HepG2 (cell line): ENCODE results near the gene E2F1. TPM values are rescaled to one million over a fixed set of nuclear protein-coding genes. Genes with fewer than 3 reads are reported as not detected.
A peak's percentile ranks its signal among the peaks of the same experiment; 100 is the strongest.

Source experiments
- ATAC-seq: fragments of 200-7000 bp; cut with Tn5 transposase; 3 replicates; pipeline ENCODE4 v1.9.1; 2020; ENCODE audit warnings: mild to moderate bottlenecking, moderate library complexity
- BruUV-seq: library from RNA; stranded (reverse); fragments of 400-500 nt; replicated peaks from 2 replicates; lab custom pipeline; 2021; lab: Mats Ljungman, UMichigan
- CTCF ChIA-PET: fragments of 300-600 bp; formaldehyde crosslinking; extraction: SDS; loops from one replicate; lab custom pipeline; 2021; ENCODE audit warnings: low total read pairs, inconsistent platforms, low intra/inter-chr PET ratio; lab: Yijun Ruan, JAX
- POLR2A ChIA-PET: fragments of 350-600 bp; sonication (Branson Sonifier 250); formaldehyde crosslinking; loops from one replicate; lab custom pipeline; 2020; ENCODE audit warnings: antibody characterized with exemption, inconsistent platforms; lab: Yijun Ruan, JAX
- DNase-seq: peaks from one replicate; pipeline ENCODE4 v3.0.0-alpha.2; 2015; ENCODE audit warnings: low spot score
- FAIRE-seq: peaks from 3 replicates; lab custom pipeline; 2011; peaks lifted over from hg19 to GRCh38; lab: Jason Lieb, UNC
- H2AFZ ChIP-seq: one replicate; pipeline ENCODE4 v1.6.1; 2011; ENCODE audit warnings: low read length, inconsistent platforms
- H3K27ac ChIP-seq: fragments of 300-600 bp; 3 replicates; pipeline ENCODE4 v1.8.0; 2011; ENCODE audit warnings: mixed run types, mild to moderate bottlenecking, mixed read lengths, low read length, inconsistent platforms; ENCODE audit not compliant: insufficient read depth; ENCODE audit errors: extremely low read length
- H3K27me3 ChIP-seq, 2 experiments: fragments of 200-600 bp in 1 of 2; 2 replicates in 1 of 2; 3 replicates in 1 of 2; pipeline versions ENCODE4 v1.6.0 to v1.8.0; 2011; ENCODE audit warnings: low read length in 2 of 2, mild to moderate bottlenecking in 2 of 2, moderate library complexity in 2 of 2, inconsistent platforms in 1 of 2; ENCODE audit not compliant: insufficient read depth in 2 of 2, control insufficient read depth in 1 of 2
- H3K36me3 ChIP-seq, 2 experiments: fragments of 200-600 bp in 1 of 2; replicated peaks in 1 of 2; 2 replicates in 1 of 2; 3 replicates in 1 of 2; pipeline versions ENCODE4 v1.5.1 to v1.8.0; 2011; ENCODE audit warnings: low read length in 2 of 2, inconsistent platforms in 1 of 2; ENCODE audit not compliant: insufficient read depth in 2 of 2, control insufficient read depth in 1 of 2
- H3K4me1 ChIP-seq: 2 replicates; pipeline ENCODE4 v1.5.1; 2012; ENCODE audit warnings: low read length, inconsistent platforms; ENCODE audit not compliant: insufficient read depth
- H3K4me2 ChIP-seq: 2 replicates; pipeline ENCODE4 v1.6.0; 2011; ENCODE audit warnings: low read depth, low read length, inconsistent platforms
- H3K4me3 ChIP-seq, 3 experiments: fragments of 200-600 bp in 1 of 3; sonication (generic), shearing (Covaris generic) in 1 of 3; replicated peaks in 1 of 3; 2 replicates each; pipeline ENCODE4 v1.5.1; 2011 to 2016; ENCODE audit warnings: low read length in 3 of 3, inconsistent platforms in 2 of 3, low read depth in 2 of 3, mild to moderate bottlenecking in 2 of 3, control low read depth in 1 of 3, mixed read lengths in 1 of 3; ENCODE audit not compliant: insufficient read depth in 1 of 3
- H3K79me2 ChIP-seq: one replicate; pipeline ENCODE4 v1.6.1; 2011; ENCODE audit warnings: low read length, inconsistent platforms; ENCODE audit not compliant: insufficient read depth
- H3K9ac ChIP-seq: 2 replicates; pipeline ENCODE4 v1.6.0; 2011; ENCODE audit warnings: mild to moderate bottlenecking, low read depth, low read length, inconsistent platforms; ENCODE audit not compliant: insufficient read depth
- H3K9me3 ChIP-seq: 2 replicates; pipeline ENCODE4 v1.5.1; 2012; ENCODE audit warnings: mild to moderate bottlenecking, low read length
- H4K20me1 ChIP-seq: 2 replicates; pipeline ENCODE4 v1.6.0; 2011; ENCODE audit warnings: inconsistent platforms, mild to moderate bottlenecking, low read length, moderate library complexity; ENCODE audit not compliant: insufficient read depth
- GABPB1 ChIP-seq: IDR thresholded peaks from 2 replicates; pipeline ENCODE4 v1.6.1; 2016; ENCODE audit warnings: mild to moderate bottlenecking, missing genetic modification reagents, moderate library complexity, missing compliant biosample characterization
- HDAC2 ChIP-seq: sonication (generic); formaldehyde crosslinking; IDR thresholded peaks from 2 replicates; pipeline ENCODE4 v1.4.0; 2020; ENCODE audit warnings: missing genetic modification reagents
- KDM6A ChIP-seq: IDR thresholded peaks from 2 replicates; pipeline ENCODE4 v1.6.1; 2016; ENCODE audit warnings: low read depth
- LCORL ChIP-seq, 2 experiments: fragments of 450-650 bp in 1 of 2; sonication (generic) in 1 of 2; formaldehyde crosslinking in 1 of 2; IDR thresholded peaks; 2 replicates each; pipeline versions ENCODE4 v1.5.0 to v1.6.1; 2017 to 2020; ENCODE audit warnings: antibody characterized with exemption in 1 of 2, missing genetic modification reagents in 1 of 2
- MTA1 ChIP-seq: sonication (generic); formaldehyde crosslinking; IDR thresholded peaks from 2 replicates; pipeline ENCODE4 v1.4.0; 2020; ENCODE audit warnings: missing genetic modification reagents, mild to moderate bottlenecking, borderline replicate concordance
- PRPF4 ChIP-seq: fragments of 200-400 bp; formaldehyde crosslinking; IDR thresholded peaks from 2 replicates; pipeline ENCODE4 v1.6.1; 2016; ENCODE audit warnings: low read length, low read depth; ENCODE audit not compliant: poor library complexity, severe bottlenecking
- RXRB ChIP-seq: IDR thresholded peaks from 2 replicates; pipeline ENCODE4 v1.6.1; 2016; ENCODE audit warnings: borderline replicate concordance, missing genetic modification reagents, missing compliant biosample characterization
- ZBTB38 ChIP-seq: sonication (generic); formaldehyde crosslinking; IDR thresholded peaks from 2 replicates; pipeline ENCODE4 v1.5.1; 2020; ENCODE audit warnings: mild to moderate bottlenecking, missing genetic modification reagents
- ZBTB7A ChIP-seq: sonication (generic); formaldehyde crosslinking; IDR thresholded peaks from 2 replicates; pipeline ENCODE4 v1.8.0; 2022; ENCODE audit warnings: mild to moderate bottlenecking, missing genetic modification reagents
- ZFX ChIP-seq: sonication (generic); formaldehyde crosslinking; IDR thresholded peaks from 2 replicates; pipeline ENCODE4 v1.4.0; 2020; ENCODE audit warnings: mild to moderate bottlenecking, low read depth, missing genetic modification reagents, moderate library complexity
- ZMYM2 ChIP-seq: sonication (generic); formaldehyde crosslinking; IDR thresholded peaks from 2 replicates; pipeline ENCODE4 v1.8.0; 2022; ENCODE audit warnings: mild to moderate bottlenecking, missing genetic modification reagents
- ZNF20 ChIP-seq: sonication (generic); formaldehyde crosslinking; IDR thresholded peaks from 2 replicates; pipeline ENCODE4 v1.4.0; 2020; ENCODE audit warnings: mild to moderate bottlenecking, moderate library complexity, missing genetic modification reagents
- WGBS: methylation state at CpG from one replicate; pipeline ENCODE4 v1.1.6; 2017; ENCODE audit warnings: low lambda C conversion rate; 5-methylcytosine and 5-hydroxymethylcytosine counted together
- in situ Hi-C: cut with HindIII; loops from 2 replicates; pipeline ENCODE4 v1.10.0; 2017; ENCODE audit warnings: low pct_unique_long_range_greater_than_20kb; ENCODE audit not compliant: extremely low pct_ligation_motif_present
- intact Hi-C: fragments of 100-400 bp; cut with micrococcal nuclease; formaldehyde crosslinking; loops from one replicate; pipeline ENCODE4 v1.10.0; 2022; ENCODE audit not compliant: unreplicated experiment
- polyA plus RNA-seq, 8 experiments: library from polyadenylated mRNA; depleted of rRNA in 3 of 8; stranded (reverse) in 7 of 8; unstranded in 1 of 8; fragments of >200 nt; fragmentation: Illumina TruSeq in 4 of 8; extraction: Trizol in 4 of 8; gene quantifications; 2 replicates each; pipeline versions ENCODE4 v1.2.1 to v1.2.3, GENCODE V29; 2011 to 2016; ENCODE audit warnings: low read depth in 4 of 8, missing spikeins in 1 of 8, mixed read lengths in 1 of 8; ENCODE audit not compliant: insufficient read depth in 1 of 8
- total RNA-seq, 5 experiments: library from RNA; depleted of rRNA; stranded (reverse); fragments of >200 nt; fragmentation: Illumina TruSeq; extraction: Trizol; gene quantifications; 2 replicates each; pipeline ENCODE4 v1.2.3, GENCODE V29; 2016; ENCODE audit warnings: low read depth in 1 of 5
- TF ChIP-seq, protein P1 (sequence below): sonication (generic); formaldehyde crosslinking; IDR thresholded peaks from 2 replicates; pipeline ENCODE4 v1.5.0; 2020; ENCODE audit warnings: mild to moderate bottlenecking, missing genetic modification reagents, borderline replicate concordance
- TF ChIP-seq, protein P2 (sequence below): sonication (generic); formaldehyde crosslinking; IDR thresholded peaks from 2 replicates; pipeline ENCODE4 v1.8.1; 2022; ENCODE audit warnings: mild to moderate bottlenecking, missing genetic modification reagents

Gene E2F1
- total and polyA plus RNA-seq, 2 of the 13 experiments (the other 11 are each of a cell fraction or from before 2014, with no cell fraction given): 25.5 to 39.4 TPM

GRCh38 chr20:33721391-33722140, 35.4 kb upstream of the E2F1 start (continued):
- TF ChIP-seq ZBTB7A (CRISPR knock-in tag) (0 out of 2 replicates have a peak, but pooled peaks have one; percentile 32), HDAC2 (CRISPR knock-in tag) (no peak), KDM6A (CRISPR knock-in tag) (no peak)

DNA sequence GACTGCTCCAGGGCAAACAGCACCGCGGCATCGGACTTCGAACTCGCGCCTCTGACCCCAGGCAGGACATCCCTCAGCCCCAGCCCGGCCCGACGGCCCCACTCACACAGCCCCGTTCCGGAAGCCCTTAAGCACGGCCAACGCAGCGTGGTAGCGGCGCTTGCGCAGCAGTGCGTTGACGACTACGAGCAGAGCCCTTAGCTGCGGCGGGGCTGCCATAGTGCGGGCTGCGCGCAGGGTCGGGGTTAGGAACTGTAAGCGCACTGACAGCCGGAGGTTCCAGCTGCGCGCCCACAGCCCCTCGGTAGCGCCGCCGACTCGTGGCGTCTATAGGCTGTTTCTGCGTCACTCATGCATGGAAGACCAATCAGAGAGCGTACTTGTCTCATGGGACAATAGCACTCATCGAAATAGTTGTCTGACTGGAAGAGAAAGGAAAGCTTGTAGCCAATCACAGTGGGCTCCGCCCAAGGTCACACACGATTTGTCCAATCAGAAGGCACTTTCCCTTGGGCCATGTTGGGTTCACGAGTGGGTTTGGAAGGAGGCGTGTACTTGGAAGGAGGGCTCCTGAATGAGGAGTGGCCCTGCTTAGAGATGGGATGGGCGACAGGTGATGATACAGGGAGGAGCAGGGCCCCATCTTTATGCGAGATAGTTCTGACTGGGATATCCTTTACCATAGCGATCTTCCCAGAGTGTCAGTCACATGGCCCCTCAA, 34.0 kb upstream of the E2F1 start, which contains the start of gene PXMP4:
PXMP4 (minus strand) TSS at position 322 of the 721 bp plus-strand sequence; CDS start at position 219, 103 bp downstream.
- Histone ChIP-seq H3K36me3 (no peaks in the 10 kb centered on the region), H4K20me1 (no peaks in the 10 kb centered on the region), H3K27me3 (no peaks in the 10 kb centered on the region), H3K9me3 (no peaks in the 10 kb centered on the region), H3K4me3 (peak within 1 kb of the TSS in 1 of 3 experiments; percentile 21; a peak in 1 of 6 replicates), H3K27ac (no peak within 1 kb of the TSS), H3K9ac (no peak within 1 kb of the TSS), H3K4me2 (peak within 1 kb of the TSS; percentile 33), H2AFZ (no peak within 1 kb of the TSS), H3K79me2 (no peaks in the 10 kb centered on the region), H3K4me1 (peaks cover 75% of the 10 kb centered on the region)
- WGBS: 92% methylated on average over 27 of the region's 46 CpGs
- POLR2A ChIA-PET: no interaction called here
- CTCF ChIA-PET: no interaction called here
- intact Hi-C loops: no loop called here
- no TSS peak for BruUV-seq
- FAIRE-seq (no peak), DNase-seq (no peak), ATAC-seq (peak; percentile 22)
- in situ Hi-C loops: no loop called here
- peak; percentile 49; the same call in 1 of the 2 replicates for TF ChIP-seq GABPB1 (CRISPR knock-in tag)
- TF ChIP-seq, protein P1, sequence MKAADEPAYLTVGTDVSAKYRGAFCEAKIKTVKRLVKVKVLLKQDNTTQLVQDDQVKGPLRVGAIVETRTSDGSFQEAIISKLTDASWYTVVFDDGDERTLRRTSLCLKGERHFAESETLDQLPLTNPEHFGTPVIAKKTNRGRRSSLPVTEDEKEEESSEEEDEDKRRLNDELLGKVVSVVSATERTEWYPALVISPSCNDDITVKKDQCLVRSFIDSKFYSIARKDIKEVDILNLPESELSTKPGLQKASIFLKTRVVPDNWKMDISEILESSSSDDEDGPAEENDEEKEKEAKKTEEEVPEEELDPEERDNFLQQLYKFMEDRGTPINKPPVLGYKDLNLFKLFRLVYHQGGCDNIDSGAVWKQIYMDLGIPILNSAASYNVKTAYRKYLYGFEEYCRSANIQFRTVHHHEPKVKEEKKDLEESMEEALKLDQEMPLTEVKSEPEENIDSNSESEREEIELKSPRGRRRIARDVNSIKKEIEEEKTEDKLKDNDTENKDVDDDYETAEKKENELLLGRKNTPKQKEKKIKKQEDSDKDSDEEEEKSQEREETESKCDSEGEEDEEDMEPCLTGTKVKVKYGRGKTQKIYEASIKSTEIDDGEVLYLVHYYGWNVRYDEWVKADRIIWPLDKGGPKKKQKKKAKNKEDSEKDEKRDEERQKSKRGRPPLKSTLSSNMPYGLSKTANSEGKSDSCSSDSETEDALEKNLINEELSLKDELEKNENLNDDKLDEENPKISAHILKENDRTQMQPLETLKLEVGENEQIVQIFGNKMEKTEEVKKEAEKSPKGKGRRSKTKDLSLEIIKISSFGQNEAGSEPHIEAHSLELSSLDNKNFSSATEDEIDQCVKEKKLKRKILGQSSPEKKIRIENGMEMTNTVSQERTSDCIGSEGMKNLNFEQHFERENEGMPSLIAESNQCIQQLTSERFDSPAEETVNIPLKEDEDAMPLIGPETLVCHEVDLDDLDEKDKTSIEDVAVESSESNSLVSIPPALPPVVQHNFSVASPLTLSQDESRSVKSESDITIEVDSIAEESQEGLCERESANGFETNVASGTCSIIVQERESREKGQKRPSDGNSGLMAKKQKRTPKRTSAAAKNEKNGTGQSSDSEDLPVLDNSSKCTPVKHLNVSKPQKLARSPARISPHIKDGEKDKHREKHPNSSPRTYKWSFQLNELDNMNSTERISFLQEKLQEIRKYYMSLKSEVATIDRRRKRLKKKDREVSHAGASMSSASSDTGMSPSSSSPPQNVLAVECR: peak; percentile 54; the same call in 1 of the 2 replicates
- TF ChIP-seq ZNF20 (CRISPR knock-in tag): no peak
- peak; percentile 81 for TF ChIP-seq PRPF4
- TF ChIP-seq ZBTB38 (CRISPR knock-in tag): peak; percentile 87
- TF ChIP-seq, protein P2, sequence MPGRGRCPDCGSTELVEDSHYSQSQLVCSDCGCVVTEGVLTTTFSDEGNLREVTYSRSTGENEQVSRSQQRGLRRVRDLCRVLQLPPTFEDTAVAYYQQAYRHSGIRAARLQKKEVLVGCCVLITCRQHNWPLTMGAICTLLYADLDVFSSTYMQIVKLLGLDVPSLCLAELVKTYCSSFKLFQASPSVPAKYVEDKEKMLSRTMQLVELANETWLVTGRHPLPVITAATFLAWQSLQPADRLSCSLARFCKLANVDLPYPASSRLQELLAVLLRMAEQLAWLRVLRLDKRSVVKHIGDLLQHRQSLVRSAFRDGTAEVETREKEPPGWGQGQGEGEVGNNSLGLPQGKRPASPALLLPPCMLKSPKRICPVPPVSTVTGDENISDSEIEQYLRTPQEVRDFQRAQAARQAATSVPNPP (CRISPR knock-in tag): 0 out of 2 replicates have a peak, but pooled peaks have one; percentile 24
- 0 out of 2 replicates have a peak, but pooled peaks have one; percentile 18 for TF ChIP-seq RXRB (CRISPR knock-in tag)
- peak; percentile 46; the same call in 1 of the 2 replicates for TF ChIP-seq MTA1
- TF ChIP-seq ZFX (CRISPR knock-in tag): 0 out of 2 replicates have a peak, but pooled peaks have one; percentile 29
- 0 out of 2 replicates have a peak, but pooled peaks have one; percentile 74 for TF ChIP-seq ZMYM2 (CRISPR knock-in tag)
- TF ChIP-seq LCORL (IDR thresholded peaks at IDR 0.05): no peak
- peak; percentile 48; the same call in 1 of the 2 replicates for TF ChIP-seq LCORL (CRISPR knock-in tag; IDR thresholded peaks at IDR 0.05)
